CD4-positive, alpha-beta memory T cell (primary cell): ENCODE measurements around the gene PLEKHA6. TPM values are rescaled to one million over a fixed set of nuclear protein-coding genes. Genes with fewer than 3 reads are reported as not detected.

ENCODE experiments used
- CTCF ChIA-PET: fragments of 350-600 bp; sonication (Branson Sonifier 250); formaldehyde crosslinking; loops from one replicate; lab custom pipeline; 2021; ENCODE audit warnings: inconsistent platforms; ENCODE audit not compliant: partially characterized antibody; lab: Charles Lee
- POLR2A ChIA-PET: fragments of 350-600 bp; sonication (Branson Sonifier 250); formaldehyde crosslinking; loops from one replicate; lab custom pipeline; 2021; ENCODE audit not compliant: partially characterized antibody; lab: Charles Lee
- DNase-seq, 5 donors: peaks; one replicate each; pipeline versions ENCODE4 v3.0.0 to v3.0.0-alpha.2; 2020 to 2022; ENCODE audit warnings: mixed read lengths in 1 of 5
- H3K27ac ChIP-seq: one replicate; pipeline ENCODE4 v1.7.0; 2013; ENCODE audit warnings: low read depth, low read length
- H3K27me3 ChIP-seq: 2 replicates; pipeline ENCODE4 v1.7.0; 2013; ENCODE audit warnings: mild to moderate bottlenecking, low read length, moderate library complexity; ENCODE audit not compliant: insufficient read depth
- H3K36me3 ChIP-seq: 2 replicates; pipeline ENCODE4 v1.7.0; 2013; ENCODE audit warnings: mild to moderate bottlenecking, low read length, moderate library complexity; ENCODE audit not compliant: insufficient read depth
- H3K4me1 ChIP-seq: 2 replicates; pipeline ENCODE4 v1.7.0; 2013; ENCODE audit warnings: mild to moderate bottlenecking, low read length, moderate library complexity; ENCODE audit not compliant: insufficient read depth
- H3K4me3 ChIP-seq, 2 donors: one replicate each; pipeline ENCODE4 v1.7.0; 2013; ENCODE audit warnings: low read length in 2 of 2, mild to moderate bottlenecking in 1 of 2
- H3K9me3 ChIP-seq, 2 donors: one replicate each; pipeline ENCODE4 v1.7.0; 2013; ENCODE audit warnings: low read length in 2 of 2, control low read depth in 1 of 2; ENCODE audit not compliant: control insufficient read depth in 1 of 2
- H3K27ac Mint-ChIP-seq, 7 donors: one replicate each; pipeline ENCODE4 v1.8.0; 2020 to 2021; ENCODE audit warnings: mixed read lengths in 7 of 7, mild to moderate bottlenecking in 6 of 7, inconsistent platforms in 3 of 7, moderate library complexity in 3 of 7
- H3K27me3 Mint-ChIP-seq, 2 donors: one replicate each; pipeline ENCODE4 v1.8.0; 2020 to 2021; ENCODE audit warnings: mixed read lengths in 2 of 2
- H3K36me3 Mint-ChIP-seq, 2 donors: one replicate each; pipeline ENCODE4 v1.8.0; 2020 to 2021; ENCODE audit warnings: mixed read lengths in 2 of 2, inconsistent platforms in 1 of 2, mild to moderate bottlenecking in 1 of 2
- H3K4me1 Mint-ChIP-seq, 4 donors: one replicate each; pipeline ENCODE4 v1.8.0; 2020 to 2021; ENCODE audit warnings: mixed read lengths in 4 of 4, mild to moderate bottlenecking in 1 of 4
- H3K4me3 Mint-ChIP-seq, 8 donors: one replicate each; pipeline ENCODE4 v1.8.0; 2020 to 2021; ENCODE audit warnings: mixed read lengths in 8 of 8, mild to moderate bottlenecking in 7 of 8, moderate library complexity in 6 of 8, inconsistent platforms in 3 of 8
- H3K9me3 Mint-ChIP-seq, 8 donors: one replicate each; pipeline ENCODE4 v1.8.0; 2020 to 2021; ENCODE audit warnings: mixed read lengths in 8 of 8, mild to moderate bottlenecking in 5 of 8, inconsistent platforms in 3 of 8, moderate library complexity in 1 of 8
- intact Hi-C: fragments of 100-400 bp; cut with micrococcal nuclease; formaldehyde crosslinking; loops from one replicate; pipeline ENCODE4 v1.15.1; 2023
- polyA plus RNA-seq, 2 donors: library from polyadenylated mRNA; unstranded; fragments of 300-500 nt; fragmentation: Illumina TruSeq; gene quantifications; one replicate each; pipeline ENCODE4 v1.2.3, GENCODE V29; 2021
- total RNA-seq, 2 experiments: library from RNA; stranded (reverse); gene quantifications; one replicate each; pipeline ENCODE4 v1.2.3, GENCODE V29; 2021

Gene PLEKHA6
- total and polyA plus RNA-seq, 4 experiments from 2014 or later, result 0.15 to 0.89 (median 0.52) TPM; not detected in 1

DNA sequence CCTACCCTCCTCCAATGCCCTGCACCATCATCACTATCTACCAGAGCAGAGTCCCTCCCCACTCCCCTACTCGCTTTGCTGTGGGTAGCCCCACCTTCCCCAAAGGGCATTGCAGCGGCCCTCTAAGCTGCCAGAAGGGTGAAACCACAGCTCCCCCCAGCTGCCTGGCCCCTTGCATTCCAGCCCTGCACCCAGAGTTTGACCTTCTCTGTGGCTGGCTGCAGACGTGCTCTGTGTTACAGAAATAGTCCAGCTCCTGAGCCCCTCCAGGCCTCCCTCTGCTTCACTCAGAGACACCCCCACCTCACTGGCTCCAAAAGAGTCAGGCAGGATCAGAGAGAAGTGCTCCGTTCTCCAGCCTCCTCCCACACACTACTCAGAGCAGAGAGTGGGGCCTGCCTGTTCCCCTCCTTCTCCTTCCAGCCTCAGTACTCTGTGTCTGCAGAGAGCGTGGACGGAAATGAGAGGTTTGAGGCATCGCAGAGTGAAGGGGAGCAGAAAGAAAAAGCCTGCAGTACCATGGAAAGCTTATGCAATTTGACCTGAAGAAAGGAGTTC is 63.2 kb downstream of the PLEKHA6 start:
- Mint-ChIP-seq H3K9me3 (peaks cover 0 to 3% (median 0%) of the 10 kb centered on the region in 8 donors), H3K36me3 (no peaks in the 10 kb centered on the region), H3K27ac (no peak overlapping the region), H3K4me1 (peaks cover 0 to 7% (median 0%) of the 10 kb centered on the region in 4 donors), H3K4me3 (no peak overlapping the region), H3K27me3 (peaks cover 23 to 45% of the 10 kb centered on the region in 2 donors)
- Histone ChIP-seq H3K27ac (no peak overlapping the region), H3K27me3 (no peaks in the 10 kb centered on the region), H3K4me1 (no peaks in the 10 kb centered on the region), H3K9me3 (no peaks in the 10 kb centered on the region), H3K36me3 (no peaks in the 10 kb centered on the region), H3K4me3 (no peak overlapping the region)
- ChIA-PET POLR2A (no interaction called here), CTCF (no interaction called here)
- intact Hi-C loops, result no loop called here
- DNase-seq, result no peak

DNA sequence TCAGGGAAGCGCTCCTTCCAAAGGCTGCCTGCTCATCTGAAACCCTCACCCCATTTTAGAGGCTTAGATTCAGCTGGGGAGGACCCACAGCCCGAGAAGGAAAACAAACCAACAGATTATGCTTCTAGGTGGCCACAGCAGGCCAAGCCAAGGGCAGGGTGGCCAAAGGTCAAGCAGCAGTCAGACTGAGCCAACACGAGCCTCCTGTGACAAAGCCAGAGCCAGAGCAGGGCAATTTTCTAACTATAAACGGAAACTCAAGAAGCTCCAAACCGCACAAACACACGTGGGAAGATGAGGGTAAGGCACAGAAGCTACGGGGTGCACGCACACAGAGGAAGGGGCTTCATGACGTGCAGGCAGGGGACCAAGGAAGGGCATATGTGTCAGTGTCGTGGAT is 64.1 kb downstream of the PLEKHA6 start:
- Mint-ChIP-seq H3K4me1 (peaks cover 0 to 7% (median 0%) of the 10 kb centered on the region in 4 donors), H3K9me3 (peaks cover 0 to 3% (median 0%) of the 10 kb centered on the region in 8 donors), H3K4me3 (peak overlapping the region in 3 of 8 donors; percentile 24 to 51 (median 34)), H3K27ac (peak overlapping the region in 1 of 7 donors; percentile 0), H3K27me3 (peaks cover 25 to 40% of the 10 kb centered on the region in 2 donors), H3K36me3 (no peaks in the 10 kb centered on the region)
- H3K27me3 ChIP-seq, result no peaks in the 10 kb centered on the region
- DNase-seq, result no peak
- H3K9me3 ChIP-seq, result no peaks in the 10 kb centered on the region
- no peak overlapping the region for H3K4me3 ChIP-seq
- no peaks in the 10 kb centered on the region for H3K4me1 ChIP-seq
- intact Hi-C loops, result no loop called here
- H3K27ac ChIP-seq, result no peak overlapping the region
- no peaks in the 10 kb centered on the region for H3K36me3 ChIP-seq
- ChIA-PET POLR2A (no interaction called here), CTCF (no interaction called here)

DNA sequence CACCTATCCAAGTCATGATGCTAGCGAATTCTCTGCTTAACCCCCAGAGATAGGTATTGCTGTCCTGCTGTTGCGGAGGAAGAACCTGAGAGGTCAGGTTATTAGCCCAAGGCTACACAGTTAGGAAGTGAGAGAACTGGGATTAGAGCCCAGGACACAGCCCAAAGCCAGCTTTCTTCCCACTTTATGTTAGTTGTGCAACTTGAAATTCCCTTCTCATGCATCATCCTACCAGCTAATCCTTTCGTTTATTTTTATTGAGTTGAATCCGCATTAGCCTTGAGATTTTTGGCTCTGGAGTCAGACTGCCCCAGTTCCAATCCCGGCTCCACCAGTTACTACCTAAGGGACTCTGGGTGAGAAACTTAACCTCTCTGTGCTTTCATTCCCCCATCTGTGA is 65.4 kb downstream of the PLEKHA6 start:
- ChIA-PET POLR2A (no interaction called here), CTCF (no interaction called here)
- H3K4me1 Mint-ChIP-seq, result peaks cover 0 to 7% (median 0%) of the 10 kb centered on the region in 4 donors
- Histone ChIP-seq H3K27me3 (no peaks in the 10 kb centered on the region), H3K4me1 (no peaks in the 10 kb centered on the region), H3K27ac (no peak overlapping the region), H3K9me3 (no peaks in the 10 kb centered on the region), H3K4me3 (no peak overlapping the region), H3K36me3 (no peaks in the 10 kb centered on the region)
- peaks cover 22 to 34% of the 10 kb centered on the region in 2 donors for H3K27me3 Mint-ChIP-seq
- H3K9me3 Mint-ChIP-seq, result peaks cover 0 to 3% (median 0%) of the 10 kb centered on the region in 8 donors
- intact Hi-C loops, result no loop called here
- no peak for DNase-seq
- H3K36me3 Mint-ChIP-seq, result no peaks in the 10 kb centered on the region
- no peak overlapping the region for H3K27ac Mint-ChIP-seq
- no peak overlapping the region for H3K4me3 Mint-ChIP-seq

DNA sequence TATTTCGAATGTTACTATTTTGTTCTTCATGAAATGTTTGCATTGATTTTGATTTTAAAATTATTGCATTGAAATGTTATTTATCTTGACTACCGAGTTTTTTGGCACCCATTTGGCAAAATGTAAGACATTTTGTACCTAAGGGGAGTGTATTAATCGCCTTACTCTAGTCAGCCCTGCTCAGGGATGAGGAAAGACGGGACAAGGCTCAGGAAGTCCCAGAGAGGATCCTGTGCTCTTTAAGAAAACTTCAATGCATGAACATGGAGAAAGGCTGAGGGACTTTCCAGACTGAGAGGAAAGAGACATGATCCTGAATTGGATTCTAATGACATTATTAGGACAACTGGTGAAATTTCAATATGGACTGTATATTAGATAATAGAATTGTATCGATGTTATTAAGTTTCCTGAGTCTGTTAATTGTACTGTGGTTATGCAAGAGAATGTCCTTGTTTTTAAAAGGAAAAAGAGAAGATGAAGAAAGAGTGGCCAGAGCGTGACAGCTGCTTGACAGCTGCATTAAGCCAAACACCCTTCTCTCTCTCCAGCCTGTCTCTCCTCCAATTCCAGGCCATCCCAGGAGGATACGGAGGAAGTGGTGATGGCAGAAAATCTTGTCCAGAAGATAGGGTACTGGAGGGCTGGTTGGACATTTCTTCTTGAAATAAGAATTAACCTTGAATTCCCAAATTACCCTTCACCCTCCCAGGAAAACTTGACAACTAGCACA is 66.0 kb downstream of the PLEKHA6 start:
- H3K27ac Mint-ChIP-seq, result no peak overlapping the region
- H3K27me3 Mint-ChIP-seq, result peaks cover 23 to 30% of the 10 kb centered on the region in 2 donors
- Histone ChIP-seq H3K27me3 (no peaks in the 10 kb centered on the region), H3K4me1 (no peaks in the 10 kb centered on the region), H3K4me3 (no peak overlapping the region), H3K36me3 (no peaks in the 10 kb centered on the region), H3K9me3 (no peaks in the 10 kb centered on the region), H3K27ac (no peak overlapping the region)
- peaks cover 0 to 7% (median 0%) of the 10 kb centered on the region in 4 donors for H3K4me1 Mint-ChIP-seq
- peaks cover 0 to 3% (median 0%) of the 10 kb centered on the region in 8 donors for H3K9me3 Mint-ChIP-seq
- DNase-seq, result no peak
- CTCF ChIA-PET, result no interaction called here
- H3K4me3 Mint-ChIP-seq, result no peak overlapping the region
- POLR2A ChIA-PET, result no interaction called here
- no peaks in the 10 kb centered on the region for H3K36me3 Mint-ChIP-seq
- intact Hi-C loops, result no loop called here

DNA sequence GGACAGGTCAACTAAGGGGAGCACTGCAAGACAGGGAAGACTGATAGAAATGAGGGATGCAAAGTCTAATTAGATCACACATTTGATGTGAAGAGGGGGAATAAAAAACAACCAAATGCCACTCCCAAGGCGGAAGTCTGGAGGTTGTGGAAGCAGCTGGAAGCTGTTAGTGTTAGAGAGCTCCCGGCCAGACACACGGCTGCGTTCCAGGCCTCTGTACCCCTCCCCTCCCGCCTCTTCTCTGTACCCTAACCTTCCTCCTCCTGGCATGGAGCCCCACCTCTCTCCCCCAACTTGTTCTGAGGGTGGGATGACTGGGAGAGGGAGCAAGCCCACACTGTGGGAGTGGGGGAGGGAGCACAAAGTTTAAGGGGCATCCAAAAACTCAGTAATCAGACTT is 67.0 kb downstream of the PLEKHA6 start:
- intact Hi-C loops, result no loop called here
- H3K9me3 ChIP-seq, result no peaks in the 10 kb centered on the region
- POLR2A ChIA-PET, result no interaction called here

DNA sequence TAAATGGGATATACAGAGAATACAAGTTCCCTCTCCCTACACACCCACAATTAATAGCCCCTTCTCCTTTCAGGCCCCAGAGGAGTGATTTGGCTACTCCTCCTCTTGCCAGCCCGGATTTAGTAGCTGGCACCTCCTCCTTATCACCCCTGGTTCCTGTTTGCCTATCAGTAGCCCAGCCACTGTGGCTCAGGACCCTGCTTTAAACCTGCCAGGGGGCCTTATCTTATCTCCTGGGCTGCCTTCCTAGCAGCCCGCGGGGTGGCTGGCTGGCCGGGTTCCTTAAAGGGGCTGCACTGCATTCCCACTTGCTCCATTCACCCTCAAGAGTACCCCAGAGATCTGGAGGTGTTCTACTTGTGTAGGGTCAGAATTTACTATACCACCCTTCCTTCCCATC is 70.4 kb downstream of the PLEKHA6 start:
- peaks cover 14 to 17% of the 10 kb centered on the region in 2 donors for H3K27me3 Mint-ChIP-seq
- no peak for DNase-seq
- Histone ChIP-seq H3K9me3 (no peaks in the 10 kb centered on the region), H3K36me3 (no peaks in the 10 kb centered on the region), H3K27ac (no peak overlapping the region), H3K4me3 (no peak overlapping the region), H3K4me1 (peaks cover 19% of the 10 kb centered on the region), H3K27me3 (no peaks in the 10 kb centered on the region)
- H3K27ac Mint-ChIP-seq, result peak overlapping the region in 1 of 7 donors; percentile 30
- intact Hi-C loops, result no loop called here
- H3K36me3 Mint-ChIP-seq, result no peaks in the 10 kb centered on the region
- no peak overlapping the region for H3K4me3 Mint-ChIP-seq
- H3K9me3 Mint-ChIP-seq, result peaks cover 0 to 2% (median 0%) of the 10 kb centered on the region in 8 donors
- H3K4me1 Mint-ChIP-seq, result peaks cover 15 to 30% (median 26%) of the 10 kb centered on the region in 4 donors
- POLR2A ChIA-PET, result no interaction called here
- CTCF ChIA-PET, result no interaction called here

More for the DNA sequence above, 67.0 kb downstream of the PLEKHA6 start:
- no peaks in the 10 kb centered on the region for H3K27me3 ChIP-seq
- H3K4me1 Mint-ChIP-seq, result peaks cover 0 to 12% (median 5%) of the 10 kb centered on the region in 4 donors
- peaks cover 23 to 26% of the 10 kb centered on the region in 2 donors for H3K27me3 Mint-ChIP-seq
- H3K4me3 Mint-ChIP-seq, result no peak overlapping the region
- no peaks in the 10 kb centered on the region for H3K36me3 ChIP-seq
- no peaks in the 10 kb centered on the region for H3K4me1 ChIP-seq
- no peak for DNase-seq
- H3K27ac ChIP-seq, result no peak overlapping the region
- H3K9me3 Mint-ChIP-seq, result peaks cover 0 to 2% (median 0%) of the 10 kb centered on the region in 8 donors
- H3K36me3 Mint-ChIP-seq, result no peaks in the 10 kb centered on the region
- CTCF ChIA-PET, result no interaction called here
- no peak overlapping the region for H3K4me3 ChIP-seq
- H3K27ac Mint-ChIP-seq, result no peak overlapping the region

DNA sequence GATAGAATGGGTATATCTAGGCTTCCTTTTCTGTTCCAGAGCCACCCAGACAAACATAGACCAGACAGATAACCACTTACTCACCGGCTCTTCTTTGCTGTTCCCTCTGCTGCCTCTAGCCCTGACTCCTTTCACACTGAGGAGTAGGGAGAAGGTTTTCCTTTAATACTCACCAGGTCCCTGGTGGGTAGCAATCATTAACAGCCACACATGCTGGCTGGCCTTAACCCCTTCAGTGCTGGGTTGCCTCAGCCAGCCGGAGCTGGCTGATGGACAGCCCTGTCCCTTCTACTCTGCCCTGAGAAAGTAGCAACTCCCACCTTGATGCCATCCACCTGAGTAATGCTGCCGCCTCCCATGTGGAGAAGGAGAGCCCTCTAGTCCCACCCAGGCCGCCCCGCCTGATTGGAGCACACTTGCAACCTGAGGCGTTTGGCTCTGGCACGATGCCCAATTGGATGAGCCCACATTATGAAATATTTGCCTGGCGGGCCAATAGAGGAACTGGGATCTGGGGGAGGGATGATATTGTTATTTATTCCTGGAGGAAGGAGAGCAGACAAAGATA is 71.6 kb downstream of the PLEKHA6 start:
- H3K27ac Mint-ChIP-seq, result peak overlapping the region in 5 of 7 donors; percentile 31 to 94 (median 51)
- peak overlapping the region in 5 of 8 donors; percentile 3 to 88 (median 11) for H3K4me3 Mint-ChIP-seq

More for the DNA sequence above, 71.6 kb downstream of the PLEKHA6 start:
- no peak for DNase-seq
- peaks cover 0 to 2% (median 0%) of the 10 kb centered on the region in 8 donors for H3K9me3 Mint-ChIP-seq
- intact Hi-C loops, result no loop called here
- no peak overlapping the region for H3K4me3 ChIP-seq
- H3K4me1 Mint-ChIP-seq, result peaks cover 15 to 30% (median 26%) of the 10 kb centered on the region in 4 donors
- H3K4me1 ChIP-seq, result peaks cover 19% of the 10 kb centered on the region
- peaks cover 9 to 10% of the 10 kb centered on the region in 2 donors for H3K27me3 Mint-ChIP-seq
- no peak overlapping the region for H3K27ac ChIP-seq
- H3K36me3 ChIP-seq, result no peaks in the 10 kb centered on the region
- H3K9me3 ChIP-seq, result no peaks in the 10 kb centered on the region
- ChIA-PET CTCF (interaction anchor here (1.0 kb wide), 1 partner anchor 110 kb away, joined by 3 read pairs; no protein-coding TSS in a partner anchor), POLR2A (no interaction called here)
- no peaks in the 10 kb centered on the region for H3K36me3 Mint-ChIP-seq
- no peaks in the 10 kb centered on the region for H3K27me3 ChIP-seq
